CD4-positive, CD25-positive, alpha-beta regulatory T cell (primary cell): ENCODE results near the gene DPH1. TPM values are rescaled to one million over a fixed set of nuclear protein-coding genes. Genes with fewer than 3 reads are reported as not detected.

Source experiments
- ATAC-seq, 2 donors: fragments of 150-1000 bp; cut with Tn5 transposase; one replicate each; pipeline ENCODE4 v1.10.0; 2021; ENCODE audit warnings: low read depth in 2 of 2, moderate number of reproducible peaks in 2 of 2, moderate library complexity in 1 of 2
- DNase-seq, 3 donors: peaks; one replicate each; pipeline versions ENCODE4 v3.0.0 to v3.0.0-alpha.2; 2012 to 2022; ENCODE audit warnings: mixed read lengths in 1 of 3
- H3K27ac ChIP-seq: one replicate; pipeline ENCODE4 v1.7.0; 2013; ENCODE audit warnings: mild to moderate bottlenecking, low read length; ENCODE audit not compliant: insufficient read depth, poor library complexity, severe bottlenecking
- H3K27me3 ChIP-seq: one replicate; pipeline ENCODE4 v1.7.0; 2013; ENCODE audit warnings: low read length; ENCODE audit not compliant: control insufficient read depth, insufficient read depth
- H3K36me3 ChIP-seq: one replicate; pipeline ENCODE4 v1.7.0; 2013; ENCODE audit warnings: mild to moderate bottlenecking, low read length, moderate library complexity; ENCODE audit not compliant: control insufficient read depth, insufficient read depth
- H3K4me1 ChIP-seq: 2 replicates; pipeline ENCODE4 v1.7.0; 2013; ENCODE audit warnings: mild to moderate bottlenecking, low read length; ENCODE audit not compliant: insufficient read depth, control insufficient read depth, poor library complexity, severe bottlenecking
- H3K4me3 ChIP-seq: one replicate; pipeline ENCODE4 v1.7.0; 2013; ENCODE audit warnings: low read depth, mild to moderate bottlenecking, low read length, moderate library complexity
- H3K9me3 ChIP-seq, 2 experiments: 1 replicate in 1 of 2; 2 replicates in 1 of 2; pipeline ENCODE4 v1.7.0; 2013; ENCODE audit warnings: low read length in 2 of 2, mild to moderate bottlenecking in 1 of 2, moderate library complexity in 1 of 2; ENCODE audit not compliant: control insufficient read depth in 2 of 2
- H3K27ac Mint-ChIP-seq, 3 donors: one replicate each; pipeline ENCODE4 v1.8.0; 2020 to 2022; ENCODE audit warnings: mild to moderate bottlenecking in 3 of 3, mixed read lengths in 3 of 3, moderate library complexity in 2 of 3
- H3K27me3 Mint-ChIP-seq: one replicate; pipeline ENCODE4 v1.8.0; 2022; ENCODE audit warnings: mild to moderate bottlenecking, mixed read lengths
- H3K36me3 Mint-ChIP-seq: one replicate; pipeline ENCODE4 v1.8.0; 2020; ENCODE audit warnings: mixed read lengths
- H3K4me1 Mint-ChIP-seq, 4 donors: one replicate each; pipeline ENCODE4 v1.8.0; 2020 to 2022; ENCODE audit warnings: mixed read lengths in 4 of 4, mild to moderate bottlenecking in 1 of 4
- H3K4me3 Mint-ChIP-seq, 4 donors: one replicate each; pipeline ENCODE4 v1.8.0; 2020 to 2022; ENCODE audit warnings: mild to moderate bottlenecking in 4 of 4, mixed read lengths in 4 of 4, moderate library complexity in 3 of 4
- H3K9me3 Mint-ChIP-seq, 7 donors: one replicate each; pipeline ENCODE4 v1.8.0; 2020 to 2022; ENCODE audit warnings: mixed read lengths in 7 of 7, mild to moderate bottlenecking in 3 of 7, moderate library complexity in 2 of 7
- polyA plus RNA-seq, 4 donors: library from polyadenylated mRNA; unstranded; fragments of 300-500 nt; fragmentation: Illumina TruSeq; gene quantifications; one replicate each; pipeline ENCODE4 v1.2.3, GENCODE V29; 2021
- total RNA-seq: library from RNA; stranded (reverse); gene quantifications from one replicate; pipeline ENCODE4 v1.2.3, GENCODE V29; 2022

Gene DPH1
- total and polyA plus RNA-seq, 5 donors from 2014 or later = 32.4 to 70.0 (median 38.2) TPM

DNA sequence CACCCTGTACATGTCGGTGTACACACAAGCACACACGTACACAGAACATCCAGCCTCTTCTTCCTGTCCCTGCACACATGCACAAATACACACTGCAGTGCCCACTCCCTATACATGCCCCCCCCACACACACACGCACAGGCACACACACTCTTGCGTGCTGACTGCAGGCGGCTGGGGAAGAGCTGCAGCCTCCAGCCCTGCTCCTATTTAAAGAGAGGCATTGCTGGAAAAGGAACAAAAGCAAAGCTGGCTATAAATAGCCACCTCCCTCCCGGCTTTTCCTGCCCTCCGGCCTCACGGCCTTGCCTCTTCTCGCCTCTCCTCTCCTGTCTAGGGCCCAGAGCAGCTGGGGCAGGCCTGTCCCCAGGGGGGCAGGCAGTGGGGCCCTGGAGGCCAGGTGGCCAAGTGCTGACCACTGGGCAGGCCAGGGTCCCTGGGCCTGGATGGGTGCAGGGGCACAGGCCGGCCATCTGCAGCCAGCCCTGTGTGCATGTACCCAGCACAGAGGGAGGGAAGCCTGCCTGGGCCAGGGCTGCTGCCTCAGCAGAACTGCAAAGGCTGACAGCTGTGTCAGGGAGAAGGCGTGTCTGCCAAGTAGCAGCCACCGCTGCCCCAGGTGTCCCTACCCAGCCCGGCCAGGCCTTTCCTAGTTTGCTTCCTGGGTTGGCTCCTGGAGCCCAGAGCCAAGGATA lies 30.2 kb upstream of the DPH1 start:
- peaks cover 8% of the 10 kb centered on the region for H3K4me1 ChIP-seq
- no peak overlapping the region for H3K4me3 ChIP-seq
- H3K27ac ChIP-seq = no peak overlapping the region
- H3K27me3 ChIP-seq = peaks cover 7% of the 10 kb centered on the region
- no peak for ATAC-seq
- H3K36me3 ChIP-seq = no peaks in the 10 kb centered on the region
- DNase-seq = no peak
- Mint-ChIP-seq H3K4me1 (peaks cover 0 to 6% (median 0%) of the 10 kb centered on the region in 4 donors), H3K36me3 (peaks cover 4% of the 10 kb centered on the region), H3K4me3 (peak overlapping the region in 2 of 4 donors; percentile 48 to 81), H3K9me3 (peaks cover 0 to 2% (median 0%) of the 10 kb centered on the region in 7 donors), H3K27me3 (peaks cover 59% of the 10 kb centered on the region), H3K27ac (no peak overlapping the region)
- no peaks in the 10 kb centered on the region for H3K9me3 ChIP-seq

DNA sequence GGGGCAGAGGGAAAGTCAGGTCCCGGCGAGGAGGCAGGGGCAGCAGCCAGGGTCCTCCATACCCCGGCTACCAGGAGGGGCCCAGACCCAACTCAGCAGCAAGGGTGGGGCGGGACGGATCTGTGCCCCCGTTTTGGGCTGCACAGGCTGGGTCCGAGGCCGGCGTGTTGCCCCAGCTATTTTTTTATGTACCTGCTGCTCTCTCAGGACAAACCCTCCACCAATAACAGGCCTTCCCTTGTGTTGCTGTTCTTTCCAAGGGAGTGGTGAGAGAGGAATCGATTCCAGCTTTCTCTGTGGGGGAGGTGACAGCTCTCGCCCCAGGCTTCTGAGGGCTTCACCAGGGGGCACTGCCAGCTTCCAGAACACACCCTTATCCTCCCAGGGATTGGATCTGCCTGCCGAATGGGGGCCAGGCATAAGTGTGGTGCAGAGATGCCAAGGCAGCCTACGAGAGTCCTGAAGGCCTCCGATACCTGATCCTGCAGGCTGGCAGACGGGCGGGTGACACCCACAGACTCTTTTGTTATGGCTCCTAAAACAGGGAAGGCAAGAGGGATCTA lies 27.1 kb upstream of the DPH1 start:
- no peak for ATAC-seq
- Mint-ChIP-seq H3K27ac (no peak overlapping the region), H3K27me3 (peaks cover 43% of the 10 kb centered on the region), H3K9me3 (peaks cover 0 to 1% (median 0%) of the 10 kb centered on the region in 7 donors), H3K4me1 (peaks cover 0 to 6% (median 0%) of the 10 kb centered on the region in 4 donors), H3K4me3 (no peak overlapping the region), H3K36me3 (no peaks in the 10 kb centered on the region)
- peaks cover 8% of the 10 kb centered on the region for H3K4me1 ChIP-seq
- H3K36me3 ChIP-seq = no peaks in the 10 kb centered on the region
- H3K9me3 ChIP-seq = no peaks in the 10 kb centered on the region
- H3K4me3 ChIP-seq = no peak overlapping the region
- H3K27me3 ChIP-seq = no peaks in the 10 kb centered on the region
- DNase-seq = no peak
- no peak overlapping the region for H3K27ac ChIP-seq

GRCh38 chr17:2003525-2003924 lies 26.4 kb upstream of the DPH1 start:
- Histone ChIP-seq H3K27ac (no peak overlapping the region), H3K4me1 (peaks cover 2% of the 10 kb centered on the region), H3K4me3 (no peak overlapping the region), H3K27me3 (no peaks in the 10 kb centered on the region), H3K9me3 (no peaks in the 10 kb centered on the region), H3K36me3 (no peaks in the 10 kb centered on the region)
- Mint-ChIP-seq H3K27ac (no peak overlapping the region), H3K36me3 (no peaks in the 10 kb centered on the region), H3K4me3 (no peak overlapping the region), H3K9me3 (peaks cover 0 to 1% (median 0%) of the 10 kb centered on the region in 7 donors), H3K27me3 (peaks cover 44% of the 10 kb centered on the region), H3K4me1 (peaks cover 0 to 6% (median 0%) of the 10 kb centered on the region in 4 donors)
- DNase-seq (no peak), ATAC-seq (no peak)

- H3K36me3 Mint-ChIP-seq = no peaks in the 10 kb centered on the region
- H3K9me3 Mint-ChIP-seq = no peaks in the 10 kb centered on the region
- no peak for ATAC-seq
- peaks cover 0 to under 1% (median 0%) of the 10 kb centered on the region in 4 donors for H3K4me1 Mint-ChIP-seq
- no peaks in the 10 kb centered on the region for H3K36me3 ChIP-seq
- no peaks in the 10 kb centered on the region for H3K27me3 ChIP-seq
- H3K9me3 ChIP-seq = no peaks in the 10 kb centered on the region
- peaks cover 39% of the 10 kb centered on the region for H3K27me3 Mint-ChIP-seq
- no peak overlapping the region for H3K27ac Mint-ChIP-seq
- DNase-seq = no peak
- no peak overlapping the region for H3K27ac ChIP-seq
- H3K4me1 ChIP-seq = no peaks in the 10 kb centered on the region
- H3K4me3 Mint-ChIP-seq = no peak overlapping the region
- no peak overlapping the region for H3K4me3 ChIP-seq
These were observed 25.5 kb upstream of the DPH1 start for GRCh38 chr17:2004435-2004952.

GRCh38 chr17:2008332-2009126 lies 21.4 kb upstream of the DPH1 start:
- Mint-ChIP-seq H3K27me3 (peaks cover 19% of the 10 kb centered on the region), H3K4me3 (no peak overlapping the region)

DNA sequence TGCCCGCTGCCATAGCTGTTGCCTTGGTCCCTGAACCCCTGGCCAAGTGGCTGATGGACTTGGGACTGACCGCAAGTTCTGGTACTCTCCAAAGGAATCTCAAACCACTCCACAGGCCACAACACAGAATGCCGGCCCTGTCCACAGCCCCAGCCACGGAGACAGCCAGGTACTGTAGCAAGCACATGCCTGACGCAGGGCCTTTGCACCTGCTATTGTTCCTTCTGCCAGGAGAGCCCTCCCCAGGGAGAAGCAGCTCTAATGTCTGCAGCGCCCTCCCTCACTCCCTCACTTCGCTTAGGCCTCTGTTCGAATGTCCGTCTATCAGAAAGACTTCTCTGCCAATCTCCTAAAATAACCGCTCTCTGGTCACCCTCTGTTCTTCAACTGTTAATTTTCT lies 20.2 kb upstream of the DPH1 start:
- DNase-seq (no peak), ATAC-seq (no peak)
- Histone ChIP-seq H3K9me3 (no peaks in the 10 kb centered on the region), H3K4me3 (no peak overlapping the region), H3K27ac (no peak overlapping the region), H3K4me1 (no peaks in the 10 kb centered on the region), H3K27me3 (no peaks in the 10 kb centered on the region), H3K36me3 (no peaks in the 10 kb centered on the region)
- no peak overlapping the region for H3K4me3 Mint-ChIP-seq
- no peak overlapping the region for H3K27ac Mint-ChIP-seq
- peaks cover 26% of the 10 kb centered on the region for H3K27me3 Mint-ChIP-seq
- no peaks in the 10 kb centered on the region for H3K36me3 Mint-ChIP-seq
- H3K4me1 Mint-ChIP-seq = no peaks in the 10 kb centered on the region
- no peaks in the 10 kb centered on the region for H3K9me3 Mint-ChIP-seq

More at GRCh38 chr17:2008332-2009126, 21.4 kb upstream of the DPH1 start:
- Mint-ChIP-seq H3K27ac (no peak overlapping the region), H3K4me1 (no peaks in the 10 kb centered on the region), H3K36me3 (no peaks in the 10 kb centered on the region), H3K9me3 (no peaks in the 10 kb centered on the region)
- H3K4me3 ChIP-seq = no peak overlapping the region
- no peaks in the 10 kb centered on the region for H3K4me1 ChIP-seq
- DNase-seq (no peak), ATAC-seq (no peak)
- H3K9me3 ChIP-seq = no peaks in the 10 kb centered on the region
- H3K36me3 ChIP-seq = no peaks in the 10 kb centered on the region
- no peaks in the 10 kb centered on the region for H3K27me3 ChIP-seq
- H3K27ac ChIP-seq = no peak overlapping the region

GRCh38 chr17:2011411-2012371 lies 18.3 kb upstream of the DPH1 start:
- no peaks in the 10 kb centered on the region for H3K9me3 ChIP-seq
- Mint-ChIP-seq H3K27me3 (peaks cover 34% of the 10 kb centered on the region), H3K9me3 (no peaks in the 10 kb centered on the region), H3K27ac (no peak overlapping the region), H3K4me1 (no peaks in the 10 kb centered on the region), H3K36me3 (no peaks in the 10 kb centered on the region), H3K4me3 (no peak overlapping the region)
- no peak overlapping the region for H3K27ac ChIP-seq
- H3K27me3 ChIP-seq = no peaks in the 10 kb centered on the region
- no peaks in the 10 kb centered on the region for H3K4me1 ChIP-seq
- ATAC-seq = no peak
- no peaks in the 10 kb centered on the region for H3K36me3 ChIP-seq
- DNase-seq = no peak
- H3K4me3 ChIP-seq = no peak overlapping the region
